Stimulated activated naive CD4-positive, alpha-beta T cell (primary cell): ENCODE measurements around the gene STK39.

Experiments
- DNase-seq, 6 experiments: peaks; one replicate each; lab custom pipeline; 2025; lab: John Stamatoyannopoulos, UW

Gene STK39

GRCh38 chr2:168208652-168209051, 38.7 kb downstream of the STK39 start:
- DNase-seq, result no peak

DNA sequence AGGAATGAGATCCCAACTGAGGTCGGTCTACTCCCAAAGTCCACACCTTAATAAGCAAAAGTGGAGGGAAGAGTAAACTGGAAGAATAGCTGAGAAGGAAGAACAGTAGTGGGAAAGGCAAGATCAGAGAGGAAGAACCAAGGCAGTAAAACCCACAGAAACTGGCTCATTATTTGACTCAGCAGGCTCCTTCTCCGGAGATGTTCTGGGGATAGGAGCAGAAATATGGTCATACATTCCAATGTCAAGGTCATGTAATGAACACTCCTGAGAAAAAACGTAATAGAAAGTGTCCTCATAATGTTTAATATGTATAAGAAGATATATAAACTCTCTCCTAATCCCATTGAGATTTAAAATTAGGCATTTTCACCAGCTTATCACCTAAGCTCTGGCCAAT, 39.5 kb downstream of the STK39 start:
- no peak for DNase-seq

DNA sequence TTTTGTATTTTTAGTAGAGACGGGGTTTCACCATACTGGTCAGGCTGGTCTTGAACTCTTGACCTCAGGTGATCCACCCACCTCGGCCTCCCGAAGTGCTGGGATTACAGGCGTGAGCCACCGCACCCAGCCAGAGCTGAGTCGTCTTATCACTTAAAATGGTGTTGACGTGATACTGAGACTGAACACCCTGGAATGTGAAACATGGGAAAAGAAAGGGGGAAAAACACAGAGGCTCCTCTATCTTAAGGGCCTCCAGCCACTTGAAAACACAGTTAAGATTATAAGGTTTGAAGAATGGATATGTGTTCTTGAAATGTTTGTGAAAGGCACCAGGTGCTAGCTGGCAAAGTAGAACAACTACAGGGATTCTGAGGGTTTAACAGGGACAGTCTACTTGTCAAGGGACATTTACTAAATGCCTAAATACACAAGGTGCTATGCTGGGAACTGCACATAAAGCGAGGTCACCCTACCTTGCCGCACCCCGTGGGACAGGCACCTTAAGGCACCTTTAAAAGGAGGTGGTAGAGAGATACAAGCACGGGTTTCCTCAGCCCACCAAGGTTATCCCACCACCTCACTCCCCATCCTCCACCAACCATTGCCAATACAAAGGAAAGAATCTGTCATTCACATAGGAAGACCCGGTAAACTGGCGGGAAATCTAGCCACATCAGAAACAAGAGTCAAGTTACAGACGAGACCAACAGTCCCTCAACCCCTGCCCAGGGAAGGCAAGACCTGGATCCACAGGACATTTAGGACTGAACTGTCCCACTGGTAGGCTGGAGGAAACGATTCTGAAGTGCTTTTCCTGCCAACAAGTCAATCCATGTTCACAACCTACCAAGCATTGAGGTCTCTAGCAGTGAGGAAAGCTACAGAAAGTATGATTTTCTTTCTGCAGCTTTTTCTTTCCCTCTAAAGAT, 43.4 kb downstream of the STK39 start:
- DNase-seq, result no peak

- no peak for DNase-seq
These were observed 45.7 kb downstream of the STK39 start for GRCh38 chr2:168201584-168202116.

DNA sequence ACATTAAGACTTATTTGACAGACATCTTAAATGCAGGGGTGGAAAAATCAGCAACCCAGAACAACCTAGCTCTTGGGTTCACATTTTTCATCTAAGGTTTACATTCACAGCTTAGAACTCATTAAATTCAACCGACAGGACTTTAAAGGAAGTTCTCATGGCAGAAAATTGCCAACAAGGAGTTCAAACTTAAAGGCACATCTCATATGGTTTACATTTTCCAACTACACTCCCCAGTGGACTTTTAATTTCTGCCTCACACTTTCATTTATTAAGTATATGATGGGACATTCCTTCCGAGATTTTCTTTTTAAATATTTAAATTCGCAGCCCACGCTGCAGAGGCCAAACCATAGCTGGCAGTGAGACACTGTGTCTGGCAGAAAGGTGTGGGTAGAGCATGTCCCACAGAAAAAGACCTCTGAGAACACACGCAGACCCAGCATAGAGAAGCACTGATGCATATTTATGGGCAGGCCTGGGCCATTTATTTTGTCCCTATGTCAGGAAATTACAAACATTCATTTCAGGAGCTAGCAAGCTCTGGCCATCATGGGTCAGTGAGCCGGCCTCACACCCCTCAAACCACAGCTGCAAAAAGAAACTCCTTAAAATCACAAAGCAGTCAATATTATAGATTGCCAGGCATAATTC, 46.3 kb downstream of the STK39 start:
- no peak for DNase-seq

GRCh38 chr2:168198476-168199207, 48.8 kb downstream of the STK39 start:
- no peak for DNase-seq

DNA sequence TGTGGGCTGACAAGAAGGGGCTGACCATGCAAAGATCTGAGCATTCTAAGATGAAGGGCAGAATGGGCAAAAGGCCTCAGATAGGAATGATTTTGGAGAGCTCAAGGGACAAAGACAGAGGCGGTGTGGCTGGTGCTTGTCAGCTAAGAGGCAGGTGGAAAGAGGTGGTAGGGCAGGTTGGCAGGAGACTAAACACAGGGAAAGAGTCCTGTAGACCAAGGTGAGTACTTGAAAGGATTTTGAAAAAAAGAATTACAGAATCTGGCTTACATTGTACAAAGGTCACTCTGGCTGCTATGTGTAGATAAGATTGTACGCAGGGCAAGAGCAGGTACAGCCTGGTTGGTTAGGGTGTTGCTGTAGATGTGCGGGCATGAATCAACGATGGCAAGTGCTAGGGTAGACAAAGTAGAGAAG, 50.6 kb downstream of the STK39 start:
- no peak for DNase-seq

- DNase-seq, result peak in 2 of 6 experiments; percentile 2 to 8
These were observed 52.4 kb downstream of the STK39 start for GRCh38 chr2:168194784-168195522.

DNA sequence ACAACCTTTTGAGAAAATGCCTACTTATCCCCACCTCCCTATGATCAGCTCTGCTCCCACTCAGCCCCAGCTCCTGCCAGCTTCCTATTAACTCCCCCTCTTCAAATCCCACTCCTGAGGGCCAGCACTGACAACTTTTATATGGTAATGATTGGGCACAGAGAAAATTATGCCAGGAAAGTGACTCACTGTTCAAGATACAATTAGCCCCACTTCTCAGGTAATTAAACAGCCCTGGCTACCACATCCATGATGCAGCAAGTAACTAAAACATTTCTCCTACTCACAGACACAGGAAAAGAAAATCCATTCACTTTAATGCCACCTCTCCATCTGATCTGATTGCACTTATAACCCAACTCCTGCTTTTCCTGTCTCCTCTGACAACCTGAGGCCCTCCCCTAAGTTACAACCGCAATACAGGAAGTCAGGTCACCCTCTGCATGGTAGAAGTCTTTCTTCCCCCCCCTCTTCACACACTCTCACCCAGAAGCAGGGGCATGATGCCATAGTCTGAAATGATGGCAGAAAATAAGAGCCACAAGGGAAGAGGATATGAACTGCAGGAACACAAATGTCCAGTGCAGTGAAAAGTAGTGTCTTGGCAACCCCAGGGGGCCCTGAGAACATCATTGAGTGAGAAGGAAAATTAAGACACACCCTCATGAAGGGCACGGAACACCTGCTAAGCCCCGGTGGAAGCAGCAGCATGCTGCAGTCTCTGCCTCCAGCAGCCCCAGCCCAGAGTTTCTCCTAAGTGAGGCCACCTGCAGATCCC, 54.4 kb downstream of the STK39 start:
- DNase-seq, result peak in 5 of 6 experiments; percentile 9 to 72 (median 66)

DNA sequence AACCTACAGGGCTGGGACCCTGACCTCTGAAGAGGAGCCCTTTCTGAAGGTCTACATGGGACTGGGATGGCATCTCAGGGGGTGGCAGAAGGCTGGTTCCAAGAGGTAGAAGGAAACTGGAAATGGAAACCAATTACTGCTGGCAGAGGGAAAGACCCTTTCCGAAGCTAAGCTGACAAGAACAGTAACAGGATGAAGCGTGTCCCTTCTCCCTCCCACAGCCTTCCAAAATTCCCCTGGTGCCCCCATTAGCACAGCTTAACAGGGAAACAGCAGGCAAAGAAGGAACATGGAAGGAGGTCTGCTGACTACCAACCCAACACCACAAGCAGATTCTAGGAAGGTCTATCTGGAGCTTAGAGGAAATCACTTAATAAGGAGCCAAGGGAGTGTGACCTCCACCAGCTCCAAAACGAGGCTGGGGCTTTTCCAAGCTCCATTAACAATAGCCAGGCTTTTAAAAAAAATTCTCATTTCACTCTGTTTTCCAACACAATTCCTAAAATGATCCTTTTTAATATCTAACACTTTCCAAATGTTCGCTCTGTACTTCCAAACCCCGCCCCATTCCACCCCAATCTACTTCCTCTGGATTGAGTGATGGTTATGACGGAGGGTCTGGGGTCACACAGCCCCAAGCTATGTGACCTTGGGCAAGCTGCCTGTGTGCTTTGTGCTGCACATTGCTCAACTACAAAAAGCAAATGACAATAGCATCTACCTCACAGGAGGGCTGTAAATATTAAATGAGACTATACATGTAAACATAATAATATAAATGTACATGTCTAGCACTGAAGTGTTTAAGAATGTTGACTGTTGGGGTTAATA, 55.2 kb downstream of the STK39 start:
- DNase-seq, result no peak

- DNase-seq, result no peak
These were observed 56.6 kb downstream of the STK39 start for GRCh38 chr2:168190590-168191336.

GRCh38 chr2:168189835-168190569, 57.4 kb downstream of the STK39 start:
- no peak for DNase-seq

- DNase-seq, result no peak
These were observed 59.4 kb downstream of the STK39 start for GRCh38 chr2:168188002-168188401.

DNA sequence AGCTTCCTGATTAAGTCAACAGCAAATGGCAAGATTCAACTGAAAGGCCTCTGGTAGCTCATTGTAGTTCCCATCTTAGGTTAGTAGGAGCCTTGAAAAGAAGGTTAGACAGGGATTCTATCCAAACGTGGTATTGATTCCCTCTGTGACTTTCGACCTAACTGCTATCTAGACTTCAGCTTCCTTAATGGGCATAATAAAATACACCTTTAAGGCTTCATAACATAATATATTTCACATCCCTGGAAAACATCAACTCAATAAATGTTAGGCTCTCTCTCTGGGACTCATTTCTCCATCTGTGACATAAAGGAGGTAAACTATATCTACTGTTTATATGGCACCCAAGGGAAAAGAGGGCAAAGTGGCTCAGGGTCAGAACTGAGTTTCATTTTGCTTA, 60.9 kb downstream of the STK39 start:
- DNase-seq, result no peak

GRCh38 chr2:168185583-168186274, 61.7 kb downstream of the STK39 start:
- no peak for DNase-seq

- no peak for DNase-seq
These were observed 62.5 kb downstream of the STK39 start for GRCh38 chr2:168184681-168185513.
